Ovary (tissue), 3 donors: Measurements from ENCODE around the gene OXCT2.

Source experiments
- EP300 ChIP-seq: sonication (generic); formaldehyde crosslinking; IDR thresholded peaks from one replicate; pipeline ENCODE4 v1.6.1; 2017; ENCODE audit warnings: antibody characterized with exemption
- TF ChIP-seq, protein P1 (sequence below), 3 donors: fragments of 450-650 bp in 2 of 3; fragments of 200-600 bp in 1 of 3; IDR thresholded peaks; one replicate each; pipeline versions ENCODE4 v1.5.1 to v1.8.0; 2016 to 2022; ENCODE audit warnings: antibody characterized with exemption in 3 of 3, mild to moderate bottlenecking in 1 of 3
- donor health status: DM: no; HTN: no; CAD: no.

- TF ChIP-seq, protein P1, sequence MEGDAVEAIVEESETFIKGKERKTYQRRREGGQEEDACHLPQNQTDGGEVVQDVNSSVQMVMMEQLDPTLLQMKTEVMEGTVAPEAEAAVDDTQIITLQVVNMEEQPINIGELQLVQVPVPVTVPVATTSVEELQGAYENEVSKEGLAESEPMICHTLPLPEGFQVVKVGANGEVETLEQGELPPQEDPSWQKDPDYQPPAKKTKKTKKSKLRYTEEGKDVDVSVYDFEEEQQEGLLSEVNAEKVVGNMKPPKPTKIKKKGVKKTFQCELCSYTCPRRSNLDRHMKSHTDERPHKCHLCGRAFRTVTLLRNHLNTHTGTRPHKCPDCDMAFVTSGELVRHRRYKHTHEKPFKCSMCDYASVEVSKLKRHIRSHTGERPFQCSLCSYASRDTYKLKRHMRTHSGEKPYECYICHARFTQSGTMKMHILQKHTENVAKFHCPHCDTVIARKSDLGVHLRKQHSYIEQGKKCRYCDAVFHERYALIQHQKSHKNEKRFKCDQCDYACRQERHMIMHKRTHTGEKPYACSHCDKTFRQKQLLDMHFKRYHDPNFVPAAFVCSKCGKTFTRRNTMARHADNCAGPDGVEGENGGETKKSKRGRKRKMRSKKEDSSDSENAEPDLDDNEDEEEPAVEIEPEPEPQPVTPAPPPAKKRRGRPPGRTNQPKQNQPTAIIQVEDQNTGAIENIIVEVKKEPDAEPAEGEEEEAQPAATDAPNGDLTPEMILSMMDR (IDR thresholded peaks at IDR 0.05): no peak
- no peak for TF ChIP-seq EP300
Observed at GRCh38 chr1:39735731-39736130, 35.4 kb downstream of the OXCT2 start.
